Measurements from ENCODE around the gene SERPING1. TPM values are rescaled to one million over a fixed set of nuclear protein-coding genes. Genes with fewer than 3 reads are reported as not detected.
A peak's percentile ranks its signal among the peaks of the same experiment; 100 is the strongest.

The SERPING1 gene
- total and polyA plus RNA-seq, 2 of the 13 experiments (the other 11 are each of a cell fraction or from before 2014, with no cell fraction given): 2.0 to 10.4 TPM

DNA sequence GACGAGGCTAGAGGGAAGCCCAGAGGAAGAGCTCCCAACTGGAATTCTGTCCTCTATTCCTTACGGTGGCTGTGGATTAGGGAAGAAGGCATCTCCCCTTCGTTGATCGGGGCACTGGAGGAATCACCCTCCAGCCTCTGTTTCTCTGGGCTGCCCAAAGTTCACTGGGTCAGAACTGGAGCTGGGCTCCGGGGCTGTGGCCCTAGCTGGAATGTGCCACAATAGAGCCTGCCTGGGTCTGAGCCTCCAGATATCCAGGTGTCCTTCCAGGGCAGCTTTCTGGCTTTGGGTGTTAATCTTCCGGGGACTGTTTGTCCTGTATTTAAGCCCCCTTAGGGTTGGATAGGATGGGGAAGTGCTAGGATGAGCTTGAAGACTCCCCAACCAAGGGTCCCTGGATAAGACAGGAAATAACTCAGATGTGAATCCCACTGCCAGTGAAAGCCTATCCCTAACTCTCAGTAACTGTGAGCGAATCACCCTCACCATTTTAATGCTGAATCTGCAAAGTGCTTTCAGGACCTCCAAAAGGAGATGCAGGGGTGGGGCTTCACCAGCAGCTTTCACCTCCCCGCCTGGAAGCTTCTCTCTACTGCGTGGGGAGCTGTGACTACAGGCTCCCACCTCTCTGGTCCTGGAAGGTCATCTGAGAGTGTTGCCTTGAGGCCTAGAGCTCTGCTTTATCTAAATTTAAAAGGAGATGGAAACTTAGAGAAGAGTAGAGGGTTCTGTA is 42.7 kb downstream of the SERPING1 start (continued):
- TF ChIP-seq, protein P1, sequence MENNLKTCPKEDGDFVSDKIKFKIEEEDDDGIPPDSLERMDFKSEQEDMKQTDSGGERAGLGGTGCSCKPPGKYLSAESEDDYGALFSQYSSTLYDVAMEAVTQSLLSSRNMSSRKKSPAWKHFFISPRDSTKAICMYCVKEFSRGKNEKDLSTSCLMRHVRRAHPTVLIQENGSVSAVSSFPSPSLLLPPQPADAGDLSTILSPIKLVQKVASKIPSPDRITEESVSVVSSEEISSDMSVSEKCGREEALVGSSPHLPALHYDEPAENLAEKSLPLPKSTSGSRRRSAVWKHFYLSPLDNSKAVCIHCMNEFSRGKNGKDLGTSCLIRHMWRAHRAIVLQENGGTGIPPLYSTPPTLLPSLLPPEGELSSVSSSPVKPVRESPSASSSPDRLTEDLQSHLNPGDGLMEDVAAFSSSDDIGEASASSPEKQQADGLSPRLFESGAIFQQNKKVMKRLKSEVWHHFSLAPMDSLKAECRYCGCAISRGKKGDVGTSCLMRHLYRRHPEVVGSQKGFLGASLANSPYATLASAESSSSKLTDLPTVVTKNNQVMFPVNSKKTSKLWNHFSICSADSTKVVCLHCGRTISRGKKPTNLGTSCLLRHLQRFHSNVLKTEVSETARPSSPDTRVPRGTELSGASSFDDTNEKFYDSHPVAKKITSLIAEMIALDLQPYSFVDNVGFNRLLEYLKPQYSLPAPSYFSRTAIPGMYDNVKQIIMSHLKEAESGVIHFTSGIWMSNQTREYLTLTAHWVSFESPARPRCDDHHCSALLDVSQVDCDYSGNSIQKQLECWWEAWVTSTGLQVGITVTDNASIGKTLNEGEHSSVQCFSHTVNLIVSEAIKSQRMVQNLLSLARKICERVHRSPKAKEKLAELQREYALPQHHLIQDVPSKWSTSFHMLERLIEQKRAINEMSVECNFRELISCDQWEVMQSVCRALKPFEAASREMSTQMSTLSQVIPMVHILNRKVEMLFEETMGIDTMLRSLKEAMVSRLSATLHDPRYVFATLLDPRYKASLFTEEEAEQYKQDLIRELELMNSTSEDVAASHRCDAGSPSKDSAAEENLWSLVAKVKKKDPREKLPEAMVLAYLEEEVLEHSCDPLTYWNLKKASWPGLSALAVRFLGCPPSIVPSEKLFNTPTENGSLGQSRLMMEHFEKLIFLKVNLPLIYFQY (CRISPR knock-in tag; IDR thresholded peaks at IDR 0.05; ENCODE audit: borderline replicate concordance): peak; percentile 75
- TF ChIP-seq ZFP37 (CRISPR knock-in tag; IDR thresholded peaks at IDR 0.05; ENCODE audit: borderline replicate concordance) (0 out of 2 replicates have a peak, but pooled peaks have one; percentile 46), SRSF1 (optimal IDR thresholded peaks at IDR 0.05; ENCODE audit: low read depth, low read length) (no peak), HNRNPUL1 (IDR thresholded peaks at IDR 0.05; ENCODE audit: low read depth, low read length) (no peak), ZNF558 (CRISPR knock-in tag; IDR thresholded peaks at IDR 0.05; ENCODE audit: borderline replicate concordance) (no peak), HNRNPK (IDR thresholded peaks at IDR 0.05; ENCODE audit: low read depth, low read length, poor library complexity, severe bottlenecking) (no peak), PHB2 (IDR thresholded peaks at IDR 0.05; ENCODE audit: partially characterized antibody) (no peak), ZNF501 (CRISPR knock-in tag; IDR thresholded peaks at IDR 0.05) (0 out of 2 replicates have a peak, but pooled peaks have one; percentile 33), ZNF839 (CRISPR knock-in tag; IDR thresholded peaks at IDR 0.05; ENCODE audit: borderline replicate concordance) (no peak), SOX13 (IDR thresholded peaks at IDR 0.05) (no peak), SOX13 (CRISPR knock-in tag; conservative IDR thresholded peaks at IDR 0.05 in 1 of 2, IDR thresholded peaks at IDR 0.05 in 1 of 2) (no peak), ZNF274 (CRISPR knock-in tag; IDR thresholded peaks at IDR 0.05) (no peak), KAT7 (CRISPR knock-in tag; IDR thresholded peaks at IDR 0.05; ENCODE audit: borderline replicate concordance) (no peak), ZNF224 (CRISPR knock-in tag; IDR thresholded peaks at IDR 0.05) (peak; percentile 62; the same call in 1 of the 2 replicates), ATF7 (IDR thresholded peaks at IDR 0.05) (no peak), ATF7 (CRISPR knock-in tag; IDR thresholded peaks at IDR 0.05) (no peak), SETDB1 (CRISPR knock-in tag; IDR thresholded peaks at IDR 0.05; ENCODE audit: borderline replicate concordance) (no peak), KDM1A (CRISPR knock-in tag; IDR thresholded peaks at IDR 0.05) (no peak), PHF20 (CRISPR knock-in tag; IDR thresholded peaks at IDR 0.05) (no peak), ZNF782 (CRISPR knock-in tag; IDR thresholded peaks at IDR 0.05; ENCODE audit: borderline replicate concordance) (0 out of 2 replicates have a peak, but pooled peaks have one; percentile 20)
- TF ChIP-seq, protein P2, sequence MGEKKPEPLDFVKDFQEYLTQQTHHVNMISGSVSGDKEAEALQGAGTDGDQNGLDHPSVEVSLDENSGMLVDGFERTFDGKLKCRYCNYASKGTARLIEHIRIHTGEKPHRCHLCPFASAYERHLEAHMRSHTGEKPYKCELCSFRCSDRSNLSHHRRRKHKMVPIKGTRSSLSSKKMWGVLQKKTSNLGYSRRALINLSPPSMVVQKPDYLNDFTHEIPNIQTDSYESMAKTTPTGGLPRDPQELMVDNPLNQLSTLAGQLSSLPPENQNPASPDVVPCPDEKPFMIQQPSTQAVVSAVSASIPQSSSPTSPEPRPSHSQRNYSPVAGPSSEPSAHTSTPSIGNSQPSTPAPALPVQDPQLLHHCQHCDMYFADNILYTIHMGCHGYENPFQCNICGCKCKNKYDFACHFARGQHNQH (CRISPR knock-in tag; IDR thresholded peaks at IDR 0.05): 0 out of 2 replicates have a peak, but pooled peaks have one; percentile 9
- TF ChIP-seq, protein P3, sequence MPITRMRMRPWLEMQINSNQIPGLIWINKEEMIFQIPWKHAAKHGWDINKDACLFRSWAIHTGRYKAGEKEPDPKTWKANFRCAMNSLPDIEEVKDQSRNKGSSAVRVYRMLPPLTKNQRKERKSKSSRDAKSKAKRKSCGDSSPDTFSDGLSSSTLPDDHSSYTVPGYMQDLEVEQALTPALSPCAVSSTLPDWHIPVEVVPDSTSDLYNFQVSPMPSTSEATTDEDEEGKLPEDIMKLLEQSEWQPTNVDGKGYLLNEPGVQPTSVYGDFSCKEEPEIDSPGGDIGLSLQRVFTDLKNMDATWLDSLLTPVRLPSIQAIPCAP (CRISPR knock-in tag; IDR thresholded peaks at IDR 0.05; ENCODE audit: low read depth): no peak
- TF ChIP-seq, protein P4, sequence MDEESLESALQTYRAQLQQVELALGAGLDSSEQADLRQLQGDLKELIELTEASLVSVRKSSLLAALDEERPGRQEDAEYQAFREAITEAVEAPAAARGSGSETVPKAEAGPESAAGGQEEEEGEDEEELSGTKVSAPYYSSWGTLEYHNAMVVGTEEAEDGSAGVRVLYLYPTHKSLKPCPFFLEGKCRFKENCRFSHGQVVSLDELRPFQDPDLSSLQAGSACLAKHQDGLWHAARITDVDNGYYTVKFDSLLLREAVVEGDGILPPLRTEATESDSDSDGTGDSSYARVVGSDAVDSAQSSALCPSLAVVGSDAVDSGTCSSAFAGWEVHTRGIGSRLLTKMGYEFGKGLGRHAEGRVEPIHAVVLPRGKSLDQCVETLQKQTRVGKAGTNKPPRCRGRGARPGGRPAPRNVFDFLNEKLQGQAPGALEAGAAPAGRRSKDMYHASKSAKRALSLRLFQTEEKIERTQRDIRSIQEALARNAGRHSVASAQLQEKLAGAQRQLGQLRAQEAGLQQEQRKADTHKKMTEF (CRISPR knock-in tag; IDR thresholded peaks at IDR 0.05): 0 out of 2 replicates have a peak, but pooled peaks have one; percentile 21
